GM19240 (cell line): ENCODE measurements around the gene TRIM44.

Source experiments
- DNase-seq: peaks from one replicate; pipeline ENCODE4 v3.0.0; 2011; ENCODE audit warnings: low spot score; ENCODE audit not compliant: insufficient read length

TRIM44 gene

GRCh38 chr11:35786188-35786587 lies 123.6 kb downstream of the TRIM44 start:
- no peak for DNase-seq

GRCh38 chr11:35787013-35787504 lies 124.5 kb downstream of the TRIM44 start:
- no peak for DNase-seq

DNA sequence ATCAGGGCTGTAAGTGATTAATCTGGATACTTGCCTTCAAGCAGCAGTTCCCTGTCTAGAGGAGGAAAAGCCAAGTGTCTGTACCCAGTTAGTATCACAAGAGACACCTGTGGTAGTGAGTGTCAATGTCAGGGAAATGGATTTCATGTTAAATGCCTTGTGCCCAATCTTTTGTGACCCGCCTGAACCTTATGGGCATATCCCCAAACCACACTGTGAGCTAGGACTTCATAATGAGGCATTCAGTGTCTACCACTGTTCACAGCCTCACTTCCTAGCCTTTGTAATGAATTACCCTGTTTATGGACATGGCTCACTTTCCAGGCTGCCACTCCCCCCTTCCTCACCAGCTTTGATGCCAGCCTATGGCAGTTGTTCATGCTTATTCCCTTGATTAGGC lies 125.1 kb downstream of the TRIM44 start:
- DNase-seq, result no peak

DNA sequence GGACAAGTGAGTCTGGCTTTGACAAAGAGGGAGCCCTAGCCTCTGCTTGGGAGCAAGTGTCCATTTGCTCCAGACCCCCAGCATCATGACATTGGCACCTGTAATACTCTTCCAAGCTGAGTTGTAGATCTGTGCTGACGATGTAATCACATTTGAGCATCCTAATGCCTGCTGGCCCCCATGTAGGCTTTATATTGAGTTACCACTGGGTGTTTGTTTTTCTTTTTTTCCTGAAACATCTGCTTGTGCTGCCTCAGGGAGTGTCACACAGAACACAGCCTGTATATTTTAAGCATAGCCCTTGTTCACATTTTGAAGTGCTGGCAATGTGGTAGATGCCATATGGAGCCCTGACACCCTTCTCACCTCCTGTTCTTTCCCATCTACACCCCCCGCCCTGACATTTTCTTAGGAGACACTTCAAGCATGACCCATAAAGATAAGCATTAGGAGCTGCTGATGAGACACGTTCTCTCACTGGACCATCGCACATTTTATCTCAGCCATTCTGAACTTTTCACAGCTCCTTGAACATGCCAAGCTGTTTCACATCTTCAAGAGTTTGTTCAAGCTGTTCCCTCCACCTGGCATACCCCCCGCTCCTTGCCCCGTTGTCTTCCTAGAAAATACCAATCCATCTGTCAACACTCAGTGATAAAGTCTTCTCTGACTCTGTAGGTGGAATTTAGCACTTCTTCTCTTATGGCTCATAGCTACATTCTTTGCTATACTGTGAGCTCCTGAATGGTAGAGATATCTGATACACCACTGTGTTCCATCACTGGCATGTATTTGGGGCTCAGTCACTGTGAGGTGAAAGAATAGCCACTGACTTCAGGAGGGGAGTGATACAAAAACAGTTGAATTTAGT lies 128.7 kb downstream of the TRIM44 start:
- DNase-seq, result no peak

- DNase-seq, result no peak
Measured at GRCh38 chr11:35792148-35792845, 129.7 kb downstream of the TRIM44 start.

- no peak for DNase-seq
Measured at GRCh38 chr11:35792846-35793192, 130.2 kb downstream of the TRIM44 start.

DNA sequence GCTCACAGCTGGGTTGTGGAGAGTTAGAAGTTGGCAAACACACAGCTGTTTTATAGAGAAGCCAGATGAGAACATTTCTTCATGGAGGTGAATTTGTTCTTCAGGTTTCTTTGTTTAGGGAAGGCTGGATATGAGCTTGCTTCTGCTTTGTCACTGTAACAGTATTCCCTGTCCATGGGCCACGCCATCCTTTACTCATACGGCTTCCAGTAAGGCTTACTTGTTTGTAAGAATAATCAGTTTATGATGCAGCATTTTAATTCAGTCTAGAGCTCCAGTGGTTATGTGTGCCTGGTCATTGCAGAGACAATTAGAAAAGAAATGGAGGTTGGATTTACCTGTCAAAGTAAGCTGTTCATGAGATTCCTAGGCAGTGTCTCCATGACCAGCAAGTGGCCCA lies 131.8 kb downstream of the TRIM44 start:
- no peak for DNase-seq

- DNase-seq, result no peak
Measured at GRCh38 chr11:35794850-35795249, 132.3 kb downstream of the TRIM44 start.

DNA sequence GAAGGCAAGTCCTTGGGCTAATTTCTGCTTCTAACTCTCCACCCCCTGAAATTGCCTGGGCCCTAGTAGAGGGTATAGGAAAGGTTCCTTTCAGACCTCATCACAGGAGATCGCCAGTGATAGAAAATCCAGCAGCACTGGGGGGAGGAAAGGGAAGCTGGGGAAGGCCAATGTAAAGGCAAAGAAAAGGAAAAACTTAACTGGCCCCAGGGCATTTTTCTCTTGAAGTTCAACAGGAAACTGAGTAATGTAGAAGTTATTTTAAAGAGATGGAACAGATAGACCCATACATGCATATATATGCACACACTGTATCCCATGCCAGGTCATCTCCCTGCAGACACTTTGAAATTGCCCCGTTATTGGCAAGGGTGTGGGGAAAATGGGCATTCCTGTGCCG lies 134.0 kb downstream of the TRIM44 start:
- DNase-seq, result no peak

DNA sequence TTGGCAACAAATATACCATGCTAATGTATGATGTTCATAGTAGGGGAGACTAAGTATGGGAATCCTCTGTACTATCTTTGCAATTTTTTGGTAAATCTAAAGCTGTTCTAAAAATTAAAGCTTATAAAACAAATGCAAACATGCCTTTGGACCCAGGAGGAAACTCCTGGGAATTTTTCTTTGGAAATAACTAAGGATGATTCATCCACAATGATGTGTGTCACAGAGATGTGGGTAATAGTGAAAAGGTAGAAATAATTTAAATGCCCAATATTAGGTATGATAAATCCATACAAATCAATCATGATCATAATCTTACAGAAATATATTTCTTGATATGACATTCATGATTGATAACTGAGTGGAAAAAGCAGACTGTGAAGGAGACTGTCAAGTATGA lies 135.8 kb downstream of the TRIM44 start:
- DNase-seq, result no peak

DNA sequence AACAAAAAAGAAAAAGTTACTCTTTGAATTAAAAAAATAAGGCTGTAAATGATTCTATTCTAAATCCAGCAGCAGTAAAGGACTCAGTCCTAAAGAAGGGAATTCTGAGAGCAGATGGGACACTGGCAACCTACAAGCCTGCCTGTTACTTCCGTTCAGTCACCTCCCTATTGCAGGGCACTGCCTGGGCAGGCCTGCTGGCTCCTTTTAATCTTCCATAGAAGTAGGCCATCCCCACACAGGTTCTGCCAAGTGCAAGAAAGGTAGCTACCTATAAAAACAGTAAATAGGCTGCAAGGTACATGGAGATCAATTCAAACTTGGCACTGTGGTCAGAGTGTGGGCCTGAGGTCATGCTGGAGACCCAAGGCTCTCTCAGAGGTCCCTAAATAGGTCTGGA lies 136.4 kb downstream of the TRIM44 start:
- no peak for DNase-seq

GRCh38 chr11:35799655-35800054 lies 137.1 kb downstream of the TRIM44 start:
- DNase-seq, result no peak

GRCh38 chr11:35800970-35801953 lies 138.7 kb downstream of the TRIM44 start:
- no peak for DNase-seq

- DNase-seq, result no peak
Measured at GRCh38 chr11:35802221-35802620, 139.6 kb downstream of the TRIM44 start.

DNA sequence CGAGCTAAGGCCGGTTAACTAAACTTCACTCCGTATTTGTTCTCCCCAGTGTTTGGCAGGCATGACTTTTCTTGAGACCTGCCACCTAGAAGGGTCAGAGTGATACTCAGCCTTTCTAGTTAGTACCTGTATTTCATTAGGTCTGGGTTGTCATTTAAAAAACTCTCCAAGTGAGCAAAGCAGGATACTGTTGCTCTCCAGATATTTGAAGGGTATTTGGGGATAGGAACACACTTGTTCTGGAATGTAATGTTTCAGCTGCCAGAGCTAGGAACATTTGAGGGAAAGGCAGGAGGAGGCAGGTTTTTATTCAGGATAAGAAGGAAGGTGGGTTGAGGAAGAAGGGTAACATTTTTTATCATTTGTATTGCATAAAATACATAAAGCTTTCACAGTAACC lies 140.1 kb downstream of the TRIM44 start:
- no peak for DNase-seq

DNA sequence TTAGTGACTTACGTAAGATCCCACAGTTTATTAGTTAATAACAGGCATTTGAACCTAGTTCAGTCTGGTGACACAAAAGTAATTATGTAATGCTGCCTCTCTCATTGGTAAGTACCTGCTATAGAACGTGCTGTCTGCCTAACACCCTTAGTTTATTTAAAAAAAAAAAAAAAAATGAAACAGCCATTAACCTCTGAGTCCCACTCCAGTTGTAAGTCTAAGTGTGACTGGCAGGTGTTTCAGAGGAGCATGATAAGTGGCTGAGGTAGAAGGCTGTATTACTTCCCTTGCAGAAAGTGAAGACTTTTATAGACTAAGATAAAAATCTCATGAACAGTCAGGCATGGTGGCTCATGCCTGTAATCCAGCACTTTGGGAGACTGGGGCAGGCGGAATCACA lies 140.5 kb downstream of the TRIM44 start:
- no peak for DNase-seq

- no peak for DNase-seq
Measured at GRCh38 chr11:35804451-35805040, 142.0 kb downstream of the TRIM44 start.

- DNase-seq, result no peak
Measured at GRCh38 chr11:35809561-35809960, 147.0 kb downstream of the TRIM44 start.

- DNase-seq, result no peak
Measured at GRCh38 chr11:35810045-35810645, 147.6 kb downstream of the TRIM44 start.

GRCh38 chr11:35811783-35812182 lies 149.2 kb downstream of the TRIM44 start:
- no peak for DNase-seq

- DNase-seq, result no peak
Measured at GRCh38 chr11:35812828-35813227, 150.3 kb downstream of the TRIM44 start.
